ENCODE results near the gene LRRC70. TPM values are rescaled to one million over a fixed set of nuclear protein-coding genes. Genes with fewer than 3 reads are reported as not detected.

Gene LRRC70
- total RNA-seq, 1 donor from 2014 or later, result 1.1 TPM

DNA sequence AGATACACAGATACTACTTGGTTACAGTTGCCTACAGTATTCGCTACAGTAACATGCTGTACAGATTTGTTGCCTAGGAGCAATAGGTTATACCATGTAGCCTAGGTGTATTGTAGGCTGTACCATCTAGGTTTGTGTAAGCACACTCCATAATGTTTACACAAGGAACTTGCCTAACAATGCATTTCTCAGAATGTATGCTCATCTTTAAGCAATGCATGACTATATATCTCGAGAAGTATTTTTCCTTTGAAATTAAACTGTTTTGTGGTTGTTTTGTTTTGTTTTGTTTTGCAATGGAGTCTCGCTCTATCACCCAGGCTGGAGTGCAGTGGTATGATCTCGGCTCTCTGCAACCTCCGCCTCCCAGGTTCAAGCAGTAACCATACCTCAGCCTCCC, 25.3 kb downstream of the LRRC70 start:
- no peaks in the 10 kb centered on the region for H3K9me3 Mint-ChIP-seq
- peaks cover 3% of the 10 kb centered on the region for H3K4me1 Mint-ChIP-seq (ENCODE audit: unreplicated experiment)
- H3K4me3 Mint-ChIP-seq, result no peak overlapping the region

DNA sequence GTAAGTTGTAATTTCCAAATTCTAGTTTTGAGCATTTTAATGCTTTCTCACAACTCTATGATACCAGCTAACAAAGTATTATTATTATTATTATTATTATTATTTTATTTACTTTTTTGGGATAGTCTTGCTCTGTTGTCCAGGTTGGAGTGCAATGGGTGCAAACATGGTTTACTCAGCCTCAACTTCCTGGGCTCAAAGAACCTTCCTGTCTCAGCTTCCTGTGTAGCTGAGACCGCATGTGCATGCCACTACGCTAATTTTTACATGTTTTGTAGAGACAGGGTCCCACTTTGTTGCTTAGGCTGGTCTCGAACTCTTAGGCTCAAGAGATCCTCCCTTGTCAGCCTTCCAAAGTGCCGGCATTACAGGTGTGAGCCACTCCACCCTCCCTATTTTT, 27.0 kb downstream of the LRRC70 start:
- no peak for DNase-seq (ENCODE audit: extremely low spot score, unreplicated experiment)
- H3K27me3 Mint-ChIP-seq, result no peaks in the 10 kb centered on the region
- H3K4me1 Mint-ChIP-seq (ENCODE audit: unreplicated experiment), result peaks cover 3% of the 10 kb centered on the region
- H3K36me3 Mint-ChIP-seq, result peaks cover 13% of the 10 kb centered on the region
- no peak overlapping the region for H3K27ac Mint-ChIP-seq
- TF ChIP-seq, protein P1, sequence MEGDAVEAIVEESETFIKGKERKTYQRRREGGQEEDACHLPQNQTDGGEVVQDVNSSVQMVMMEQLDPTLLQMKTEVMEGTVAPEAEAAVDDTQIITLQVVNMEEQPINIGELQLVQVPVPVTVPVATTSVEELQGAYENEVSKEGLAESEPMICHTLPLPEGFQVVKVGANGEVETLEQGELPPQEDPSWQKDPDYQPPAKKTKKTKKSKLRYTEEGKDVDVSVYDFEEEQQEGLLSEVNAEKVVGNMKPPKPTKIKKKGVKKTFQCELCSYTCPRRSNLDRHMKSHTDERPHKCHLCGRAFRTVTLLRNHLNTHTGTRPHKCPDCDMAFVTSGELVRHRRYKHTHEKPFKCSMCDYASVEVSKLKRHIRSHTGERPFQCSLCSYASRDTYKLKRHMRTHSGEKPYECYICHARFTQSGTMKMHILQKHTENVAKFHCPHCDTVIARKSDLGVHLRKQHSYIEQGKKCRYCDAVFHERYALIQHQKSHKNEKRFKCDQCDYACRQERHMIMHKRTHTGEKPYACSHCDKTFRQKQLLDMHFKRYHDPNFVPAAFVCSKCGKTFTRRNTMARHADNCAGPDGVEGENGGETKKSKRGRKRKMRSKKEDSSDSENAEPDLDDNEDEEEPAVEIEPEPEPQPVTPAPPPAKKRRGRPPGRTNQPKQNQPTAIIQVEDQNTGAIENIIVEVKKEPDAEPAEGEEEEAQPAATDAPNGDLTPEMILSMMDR (conservative IDR thresholded peaks at IDR 0.05), result no peak
- no peak overlapping the region for H3K4me3 Mint-ChIP-seq
- H3K9me3 Mint-ChIP-seq, result no peaks in the 10 kb centered on the region

More for the DNA sequence above, 25.3 kb downstream of the LRRC70 start:
- peaks cover 7% of the 10 kb centered on the region for H3K36me3 Mint-ChIP-seq
- DNase-seq (ENCODE audit: extremely low spot score, unreplicated experiment), result no peak
- no peaks in the 10 kb centered on the region for H3K27me3 Mint-ChIP-seq
- no peak overlapping the region for H3K27ac Mint-ChIP-seq
- TF ChIP-seq, protein P1 (conservative IDR thresholded peaks at IDR 0.05), result no peak

DNA sequence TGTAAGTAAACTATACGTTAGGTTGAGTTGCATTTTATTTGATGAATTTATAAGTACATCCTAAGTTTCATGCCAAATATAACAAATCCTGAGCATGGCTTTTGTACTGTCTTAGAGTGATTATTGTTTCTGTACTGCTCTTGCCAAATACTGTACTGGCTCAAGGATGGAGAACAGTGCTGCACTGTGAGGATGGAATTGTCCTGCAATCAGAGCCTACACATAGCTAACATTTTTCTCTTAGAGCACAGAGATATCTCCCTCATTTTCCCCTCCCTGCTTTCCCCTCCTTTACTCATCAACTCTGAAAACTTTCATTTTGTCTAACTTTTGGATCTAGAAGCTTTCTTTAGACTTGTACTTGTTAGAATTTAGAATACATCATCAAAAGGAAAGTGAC, 28.3 kb downstream of the LRRC70 start:
- TF ChIP-seq, protein P1 (conservative IDR thresholded peaks at IDR 0.05), result no peak
- Mint-ChIP-seq H3K4me1 (ENCODE audit: unreplicated experiment) (no peaks in the 10 kb centered on the region), H3K4me3 (no peak overlapping the region), H3K36me3 (peaks cover 13% of the 10 kb centered on the region), H3K27me3 (no peaks in the 10 kb centered on the region), H3K9me3 (no peaks in the 10 kb centered on the region), H3K27ac (no peak overlapping the region)
- DNase-seq (ENCODE audit: extremely low spot score, unreplicated experiment), result no peak

DNA sequence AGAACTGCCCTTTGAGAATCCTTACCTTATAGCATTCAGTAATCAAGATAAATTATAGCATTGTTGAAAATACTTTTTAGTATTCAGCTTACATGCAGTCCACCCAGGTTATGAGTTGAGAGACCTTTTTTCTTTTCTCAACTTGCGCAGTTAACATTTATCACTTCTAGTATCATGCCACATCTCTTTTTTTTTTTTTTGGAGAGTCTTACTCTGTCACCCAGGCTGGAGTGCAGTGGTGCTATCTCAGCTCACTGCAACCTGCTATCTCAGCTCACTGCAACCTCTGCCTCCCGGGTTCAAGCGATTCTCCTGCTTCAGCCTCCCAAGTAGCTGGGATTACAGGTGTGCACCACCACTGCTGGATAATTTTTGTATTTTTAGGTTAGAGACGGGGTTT, 29.0 kb downstream of the LRRC70 start:
- no peak for DNase-seq (ENCODE audit: extremely low spot score, unreplicated experiment)
- Mint-ChIP-seq H3K27me3 (no peaks in the 10 kb centered on the region), H3K4me3 (no peak overlapping the region), H3K9me3 (no peaks in the 10 kb centered on the region), H3K36me3 (peaks cover 13% of the 10 kb centered on the region), H3K4me1 (ENCODE audit: unreplicated experiment) (no peaks in the 10 kb centered on the region), H3K27ac (no peak overlapping the region)
- TF ChIP-seq, protein P1 (conservative IDR thresholded peaks at IDR 0.05), result no peak

DNA sequence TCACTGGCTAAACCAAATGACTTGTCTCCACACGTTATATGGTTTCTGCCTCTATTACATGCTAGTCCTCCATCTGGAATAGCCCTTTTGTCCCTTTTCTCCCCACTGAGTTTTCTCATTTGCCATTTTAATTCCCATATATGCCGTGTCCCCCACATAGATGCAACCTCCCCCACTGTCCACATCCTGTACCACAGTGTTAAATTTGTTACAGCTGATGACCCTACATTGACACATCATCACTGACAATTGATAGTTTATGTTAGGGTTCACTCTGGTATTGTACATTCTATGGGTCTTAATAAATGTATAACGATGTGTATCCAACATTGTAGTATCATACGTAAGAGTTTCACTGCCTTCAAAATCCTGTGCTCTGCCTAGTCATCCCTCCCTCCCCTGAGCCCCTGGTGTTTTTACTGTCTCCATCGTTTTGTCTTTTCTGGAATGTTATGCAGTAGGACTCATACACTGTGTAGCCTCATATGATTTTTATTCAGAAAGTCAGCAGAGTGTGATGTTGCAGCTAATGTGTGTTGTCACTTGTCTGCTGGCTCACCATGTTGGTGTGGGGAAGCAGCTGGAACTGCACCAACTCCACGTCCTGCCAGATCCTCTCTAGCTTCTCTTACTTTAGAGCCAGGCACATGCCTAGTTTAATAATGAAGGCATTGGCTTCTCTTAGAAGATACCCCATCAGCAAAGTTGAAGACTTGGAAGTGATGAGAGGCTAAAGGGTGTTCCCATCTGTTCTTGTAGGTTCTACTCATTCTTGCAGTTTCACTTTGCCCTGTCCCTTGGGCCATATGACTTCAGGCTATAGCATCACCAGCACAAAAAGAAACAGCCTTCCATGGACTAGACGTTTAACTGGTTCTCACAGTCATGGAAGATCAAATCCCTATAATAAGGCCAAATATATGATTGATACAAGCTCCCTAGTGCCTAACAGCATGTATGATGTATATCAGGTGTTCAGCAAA, 30.2 kb downstream of the LRRC70 start:
- Mint-ChIP-seq H3K36me3 (peaks cover 20% of the 10 kb centered on the region), H3K4me1 (ENCODE audit: unreplicated experiment) (no peaks in the 10 kb centered on the region), H3K4me3 (no peak overlapping the region), H3K27me3 (no peaks in the 10 kb centered on the region), H3K27ac (no peak overlapping the region), H3K9me3 (peaks cover 2% of the 10 kb centered on the region)
- TF ChIP-seq, protein P1 (conservative IDR thresholded peaks at IDR 0.05), result no peak
- DNase-seq (ENCODE audit: extremely low spot score, unreplicated experiment), result no peak

Data from type B pancreatic cell (in vitro differentiated cells).